HG03103 (cell line): ENCODE measurements around the gene LBHD2.

Source experiments
- ATAC-seq: cut with Tn5 transposase; IDR thresholded peaks from one replicate; pipeline ENCODE4 v1.9.1; 2021; ENCODE audit warnings: low read depth; ENCODE audit not compliant: unreplicated experiment

Gene LBHD2

DNA sequence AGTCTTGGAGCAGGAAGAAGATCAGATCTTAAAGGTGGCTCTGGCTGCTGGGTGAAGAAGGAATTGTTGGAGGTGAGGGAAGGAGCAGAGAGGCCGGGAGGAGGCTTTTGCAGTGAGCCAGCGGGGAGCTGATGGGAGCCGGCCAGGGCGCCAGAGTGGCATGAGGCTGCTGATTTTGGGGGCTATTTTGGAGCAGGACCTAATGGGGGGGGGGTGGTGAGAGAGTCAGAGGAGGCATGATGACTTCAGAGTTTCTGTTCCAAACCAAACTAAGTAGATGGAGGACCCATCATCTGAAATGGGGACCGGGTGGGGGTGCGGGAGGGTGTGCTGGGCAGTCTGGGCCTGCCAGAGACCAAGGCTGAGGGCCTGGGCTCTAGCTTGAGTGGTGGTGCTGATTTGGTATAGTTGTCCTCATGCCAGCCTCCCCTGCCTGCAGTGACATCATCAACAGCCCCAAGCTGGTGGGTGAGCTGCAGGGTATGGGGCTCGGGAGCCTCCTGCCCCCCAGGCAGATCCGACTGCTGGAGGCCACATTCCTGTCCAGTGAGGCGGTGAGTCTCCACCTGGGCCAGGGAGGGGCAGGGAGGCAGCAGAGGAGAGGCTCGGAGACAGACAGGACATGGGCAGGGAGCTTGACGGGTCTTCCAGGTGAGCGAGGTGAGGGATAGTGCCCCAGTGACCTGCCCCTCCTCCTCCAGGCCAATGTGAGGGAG is 45.4 kb downstream of the LBHD2 start:
- ATAC-seq, result no peak

DNA sequence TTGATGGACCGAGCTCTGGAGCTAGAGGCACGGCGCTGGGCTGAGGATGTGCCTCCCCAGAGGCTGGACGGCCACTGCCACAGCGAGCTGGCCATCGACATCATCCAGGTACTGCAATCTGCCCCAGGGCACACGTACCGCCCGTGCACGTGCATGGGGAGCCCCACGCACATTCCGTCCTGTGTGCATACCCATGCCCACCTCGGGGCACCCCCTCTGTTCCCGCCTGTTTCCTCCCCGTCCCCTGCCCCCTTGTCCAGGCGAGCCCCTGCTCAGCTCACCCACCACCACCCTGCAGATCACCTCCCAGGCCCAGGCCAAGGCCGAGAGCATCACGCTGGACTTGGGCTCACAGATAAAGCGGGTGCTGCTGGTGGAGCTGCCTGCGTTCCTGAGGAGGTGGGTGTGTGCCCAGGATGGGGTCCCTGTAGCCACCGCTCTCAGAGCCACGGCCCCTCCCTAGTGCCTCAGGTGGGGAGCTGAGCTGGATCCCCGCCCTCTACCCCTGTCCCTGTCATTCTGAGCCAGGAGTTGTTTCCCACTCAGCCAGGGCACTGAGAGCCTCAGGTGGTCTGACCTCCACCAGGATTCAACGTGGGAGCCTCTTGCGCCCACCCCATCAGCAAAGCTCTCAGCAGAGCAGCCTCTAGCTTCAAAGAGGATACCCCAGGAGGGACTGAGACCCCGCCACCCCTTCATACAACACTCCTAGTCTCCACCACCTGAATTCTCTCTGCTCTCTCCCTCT is 46.2 kb downstream of the LBHD2 start:
- ATAC-seq, result no peak

- ATAC-seq, result no peak
These were observed 47.0 kb downstream of the LBHD2 start for GRCh38 chr14:103130965-103131364.

DNA sequence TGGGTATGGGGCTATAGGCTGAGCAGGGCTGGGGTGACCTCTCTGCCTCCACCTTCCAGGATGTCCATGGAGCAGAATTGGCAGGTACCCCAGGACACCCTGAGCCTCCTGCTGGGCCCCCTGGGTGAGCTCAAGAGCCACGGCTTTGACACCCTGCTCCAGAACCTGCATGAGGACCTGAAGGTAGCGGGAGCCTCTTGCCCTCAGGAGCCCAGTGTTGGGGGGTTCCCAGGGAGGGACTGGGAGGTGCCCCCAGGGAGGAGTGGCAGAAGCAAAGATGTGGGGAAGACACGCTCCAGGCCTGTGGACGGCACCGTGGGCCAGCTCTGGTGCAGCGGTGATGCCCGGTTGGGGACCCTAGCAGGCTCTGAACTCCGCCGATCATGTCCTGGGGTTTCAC is 47.6 kb downstream of the LBHD2 start:
- ATAC-seq, result no peak

- no peak for ATAC-seq
These were observed 48.6 kb downstream of the LBHD2 start for GRCh38 chr14:103132381-103133209.

DNA sequence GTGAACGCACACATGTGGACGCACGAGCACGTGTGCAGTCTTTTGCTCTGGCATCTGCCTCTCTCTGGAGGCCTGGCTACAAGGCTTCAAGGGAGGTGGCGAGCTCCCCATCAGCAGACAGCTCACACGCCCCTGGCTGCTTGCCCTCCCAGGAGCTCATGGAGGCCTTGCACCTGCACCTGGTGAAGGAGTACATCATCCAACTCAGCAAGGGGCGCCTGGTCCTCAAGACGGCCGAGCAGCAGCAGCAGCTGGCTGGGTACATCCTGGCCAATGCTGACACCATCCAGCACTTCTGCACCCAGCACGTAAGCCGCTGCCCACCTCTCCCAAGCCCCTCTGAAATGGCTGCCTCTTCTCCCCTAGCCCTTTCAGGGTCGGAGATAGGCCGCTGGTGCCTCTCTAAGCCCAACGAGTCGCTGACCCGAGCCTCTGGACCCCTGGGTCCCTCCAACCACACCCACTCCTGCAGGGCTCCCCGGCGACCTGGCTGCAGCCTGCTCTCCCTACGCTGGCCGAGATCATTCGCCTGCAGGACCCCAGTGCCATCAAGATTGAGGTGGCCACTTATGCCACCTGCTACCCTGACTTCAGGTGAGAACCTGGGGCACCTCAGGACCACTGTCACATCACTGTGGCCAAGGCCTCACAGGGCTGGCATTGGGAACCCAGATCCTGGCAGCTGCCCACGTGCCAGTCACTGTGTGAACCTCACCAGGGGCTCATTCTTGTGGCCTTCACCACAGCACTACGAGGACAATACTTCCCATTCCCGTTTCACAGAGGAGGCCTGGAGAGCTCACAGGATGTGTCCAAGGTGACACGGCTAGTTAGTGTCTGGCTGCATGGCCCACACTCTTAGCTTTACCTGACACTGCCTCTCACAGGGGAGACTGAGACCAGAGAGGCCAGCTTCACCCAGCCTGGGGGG is 49.5 kb downstream of the LBHD2 start:
- no peak for ATAC-seq

DNA sequence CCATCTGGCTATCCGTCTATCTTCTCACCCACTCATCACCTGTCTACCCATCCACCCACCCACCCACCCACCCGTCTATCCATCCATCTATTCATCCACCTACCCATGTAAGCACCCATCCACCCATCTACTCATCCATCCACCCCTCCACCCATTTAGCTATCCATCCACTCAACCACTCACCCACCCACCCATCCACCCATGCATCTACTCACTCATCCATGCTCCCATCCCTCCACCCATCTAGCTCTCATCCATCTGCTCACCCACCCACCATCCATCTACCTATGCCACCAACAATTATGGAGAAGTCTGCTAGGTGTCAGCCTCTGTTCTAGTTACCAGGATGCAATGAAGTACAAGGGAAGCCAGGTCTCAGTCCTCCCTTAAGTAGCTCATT is 50.4 kb downstream of the LBHD2 start:
- no peak for ATAC-seq

- no peak for ATAC-seq
These were observed 50.9 kb downstream of the LBHD2 start for GRCh38 chr14:103134919-103135318.

DNA sequence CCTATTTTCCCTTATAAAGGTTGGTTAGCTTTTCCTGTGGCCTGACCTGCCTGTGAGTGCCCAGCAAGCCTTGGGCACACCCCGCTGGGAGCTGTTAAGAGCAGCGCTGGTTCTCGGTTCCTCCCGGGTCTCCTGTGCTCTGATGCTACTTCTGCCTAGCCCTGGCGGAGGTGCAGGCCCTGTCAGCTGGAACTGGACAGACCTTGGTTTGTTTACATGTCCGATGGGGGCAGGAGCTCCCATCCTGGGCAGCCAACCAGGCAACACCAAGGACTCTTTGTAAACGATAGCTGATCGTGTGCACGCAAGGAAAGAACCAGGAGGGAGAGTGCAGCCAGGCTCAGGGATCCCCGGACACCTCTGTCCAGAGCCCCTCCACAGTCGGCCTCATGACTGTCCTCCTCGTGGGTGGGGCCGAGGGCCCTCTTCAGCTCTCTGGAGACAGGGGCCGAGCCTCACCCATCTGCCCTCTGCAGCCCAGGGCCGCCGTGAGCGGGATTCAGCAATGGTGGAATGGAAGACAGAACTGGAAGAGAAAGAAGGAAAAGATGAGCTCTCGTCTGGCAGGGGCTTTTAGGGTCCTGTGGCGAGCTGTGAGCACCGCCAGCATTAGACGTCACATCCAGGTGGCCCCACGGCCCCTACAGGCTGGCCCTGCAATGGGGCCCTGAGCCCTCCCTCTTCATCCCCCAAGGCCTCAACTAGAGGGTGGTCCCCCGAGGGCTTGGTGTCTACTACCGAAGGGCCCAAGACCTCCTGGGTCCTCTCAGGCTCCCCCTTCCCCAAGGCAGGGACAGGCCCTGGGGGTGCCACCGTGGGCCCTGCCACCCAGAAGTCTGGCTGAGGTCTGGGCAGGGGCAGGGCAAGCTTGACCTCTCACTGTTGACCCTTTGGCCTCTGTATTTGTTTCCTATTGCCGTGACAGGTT is 51.6 kb downstream of the LBHD2 start:
- ATAC-seq, result no peak

DNA sequence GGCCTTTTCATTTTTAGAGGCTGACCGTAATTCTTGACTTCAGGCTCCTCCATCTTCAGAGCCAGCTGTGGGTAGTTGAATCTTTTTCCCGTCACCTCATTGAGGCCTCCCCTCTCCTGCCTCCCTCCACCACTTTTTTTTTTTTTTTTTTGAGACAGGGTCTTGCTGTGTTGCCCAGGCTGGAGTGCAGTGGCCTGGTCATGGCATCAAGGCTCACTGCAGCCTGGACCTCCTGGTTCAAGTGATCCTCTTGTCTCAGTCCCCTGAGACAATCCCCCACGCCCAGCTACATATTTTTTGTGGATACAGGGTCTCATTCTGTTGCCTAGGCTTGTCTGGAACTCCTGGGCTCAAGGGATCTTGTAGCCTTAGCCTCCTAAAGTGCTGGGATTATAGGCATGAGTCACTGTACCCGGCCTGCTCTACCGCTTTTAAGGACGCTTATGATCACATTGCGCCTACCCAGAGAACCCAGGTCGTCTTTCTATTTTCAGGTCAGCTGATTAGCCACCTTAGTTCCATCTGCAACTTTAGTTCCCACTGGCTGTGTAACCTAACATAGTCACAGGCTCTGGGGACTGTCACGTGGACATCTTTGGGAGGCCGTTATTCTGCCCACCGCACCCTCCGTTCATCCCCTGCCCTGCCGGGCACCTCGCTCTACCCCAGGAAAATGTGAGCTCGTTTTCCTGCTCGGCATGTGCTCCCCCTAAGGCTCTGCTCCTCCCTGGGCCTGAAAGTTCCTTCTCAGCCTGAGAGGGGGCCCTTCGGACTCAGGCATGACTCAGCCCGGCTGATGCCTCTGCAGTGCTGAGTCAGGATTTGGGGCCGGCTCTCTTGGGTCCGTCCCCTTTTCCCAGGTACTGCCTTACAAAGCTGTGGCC is 52.6 kb downstream of the LBHD2 start:
- ATAC-seq, result no peak

- no peak for ATAC-seq
These were observed 53.8 kb downstream of the LBHD2 start for GRCh38 chr14:103137689-103138300.

DNA sequence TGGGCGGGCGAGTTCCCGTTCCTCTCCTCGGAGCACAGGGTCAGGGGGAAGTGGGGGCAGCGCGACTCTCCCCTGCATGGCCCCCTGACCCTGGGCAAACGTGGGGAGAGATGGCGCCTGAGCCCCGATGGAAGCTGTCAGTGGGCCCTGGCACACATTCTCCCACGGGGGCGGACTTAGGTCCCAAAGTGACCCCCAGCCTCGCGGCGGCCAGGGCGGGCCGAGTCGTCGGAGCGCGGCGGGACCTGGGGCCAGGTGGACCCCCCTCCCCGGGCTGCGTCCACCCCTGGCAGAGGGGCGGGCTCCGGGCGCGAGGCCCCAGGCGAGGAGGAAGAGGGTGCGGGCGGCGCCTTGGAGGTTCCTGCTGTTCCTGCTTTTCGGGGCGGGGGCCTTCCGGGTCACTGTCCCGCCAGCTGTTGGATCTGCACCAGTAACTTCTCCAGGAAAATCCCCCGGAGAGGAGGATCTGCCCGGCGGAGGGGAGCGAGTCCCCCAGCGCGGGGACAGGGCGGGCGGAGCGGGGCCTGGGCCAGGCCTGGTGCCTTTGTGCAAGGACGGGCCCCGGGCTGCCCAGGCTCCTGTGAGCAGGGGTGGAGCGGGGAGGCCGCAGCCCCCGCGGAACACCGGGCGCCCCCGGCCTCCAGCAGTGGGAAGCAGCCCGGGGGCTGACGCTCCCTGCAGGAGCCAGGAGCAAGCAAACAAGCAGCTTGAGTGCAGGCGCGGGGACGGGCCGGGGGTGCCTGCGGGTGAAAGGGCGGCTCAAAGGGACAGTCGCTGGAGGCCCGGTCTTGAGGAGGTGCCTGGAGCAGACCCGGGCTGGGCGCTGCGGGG is 54.5 kb downstream of the LBHD2 start:
- ATAC-seq, result no peak

DNA sequence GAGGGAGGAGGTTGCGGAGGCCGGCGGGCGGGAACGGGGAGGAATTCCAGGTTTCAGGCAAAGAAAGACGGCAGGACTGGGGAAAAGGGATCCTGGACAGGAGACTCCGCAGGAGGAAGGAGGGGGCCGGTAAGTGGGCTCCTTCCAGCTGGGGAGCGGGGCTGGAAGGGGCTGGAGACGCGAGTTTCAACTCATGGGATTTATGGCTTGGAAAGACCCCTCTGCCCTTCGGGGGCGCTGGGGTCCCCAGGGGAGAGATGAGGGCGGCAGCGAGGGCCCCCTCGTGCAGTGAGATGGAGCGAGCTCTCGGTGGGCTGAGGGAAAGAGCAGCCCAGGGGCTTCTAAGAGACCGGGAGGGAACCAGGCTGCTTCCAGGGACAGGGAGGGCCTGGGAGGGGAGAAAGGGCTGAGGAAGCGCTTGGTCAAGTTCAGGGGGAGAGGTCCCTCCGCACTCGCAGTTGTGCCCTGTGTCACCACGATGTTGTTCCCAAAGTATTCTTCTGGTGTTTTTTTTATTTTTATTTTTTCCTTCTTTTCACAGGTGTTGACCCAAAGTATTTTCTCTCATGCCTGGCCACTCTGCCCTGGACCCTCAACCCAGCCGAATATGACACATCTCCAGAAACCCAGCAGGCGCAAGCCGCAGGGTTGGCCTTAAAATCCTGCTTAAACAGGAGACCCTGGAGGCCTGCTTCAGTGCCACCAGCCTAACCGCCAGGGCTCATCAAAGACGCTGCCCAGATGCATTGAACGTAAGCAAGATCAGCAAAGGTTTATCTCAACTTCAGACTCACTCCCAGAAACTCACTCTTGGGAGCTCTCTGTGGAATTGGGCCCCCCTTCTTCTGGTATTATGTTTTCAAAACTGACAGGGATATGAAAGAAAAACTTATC is 55.4 kb downstream of the LBHD2 start:
- ATAC-seq, result no peak
